GM10847 (cell line): ENCODE results near the gene PPP1R10.

Source experiments
- POLR2A ChIP-seq: IDR thresholded peaks from 2 replicates; pipeline ENCODE4 v1.6.1; 2011; ENCODE audit not compliant: insufficient read length; ENCODE audit errors: extremely low read depth

Gene PPP1R10

GRCh38 chr6:30611150-30611855, 5.7 kb downstream of the PPP1R10 start:
- no peak for TF ChIP-seq POLR2A

- no peak for TF ChIP-seq POLR2A
Observed at GRCh38 chr6:30610065-30610464, 7.0 kb downstream of the PPP1R10 start.

- no peak for TF ChIP-seq POLR2A
Observed at GRCh38 chr6:30603961-30604360, 13.1 kb downstream of the PPP1R10 start.

- TF ChIP-seq POLR2A, result no peak
Observed at GRCh38 chr6:30601815-30602641, 15.0 kb downstream of the PPP1R10 start.

- no peak for TF ChIP-seq POLR2A
Observed at GRCh38 chr6:30601436-30601814, 15.6 kb downstream of the PPP1R10 start.

- TF ChIP-seq POLR2A, result no peak
Observed at GRCh38 chr6:30600451-30600961, 16.5 kb downstream of the PPP1R10 start.

- no peak for TF ChIP-seq POLR2A
Observed at GRCh38 chr6:30599625-30600324, 17.3 kb downstream of the PPP1R10 start.

- no peak for TF ChIP-seq POLR2A
Observed at GRCh38 chr6:30598912-30599624, 18.0 kb downstream of the PPP1R10 start.

- no peak for TF ChIP-seq POLR2A
Observed at GRCh38 chr6:30592287-30592686, 24.8 kb downstream of the PPP1R10 start.

GRCh38 chr6:30591008-30591407, 26.0 kb downstream of the PPP1R10 start:
- no peak for TF ChIP-seq POLR2A

- no peak for TF ChIP-seq POLR2A
Observed at GRCh38 chr6:30590509-30590908, 26.5 kb downstream of the PPP1R10 start.

- no peak for TF ChIP-seq POLR2A
Observed at GRCh38 chr6:30589754-30590358, 27.2 kb downstream of the PPP1R10 start.

GRCh38 chr6:30583921-30584320, 33.1 kb downstream of the PPP1R10 start:
- no peak for TF ChIP-seq POLR2A

- TF ChIP-seq POLR2A, result no peak
Observed at GRCh38 chr6:30578051-30578450, 39.0 kb downstream of the PPP1R10 start.

- TF ChIP-seq POLR2A, result no peak
Observed at GRCh38 chr6:30573113-30573512, 43.9 kb downstream of the PPP1R10 start.
